Fibroblast of gingiva (primary cell): ENCODE data around the gene DUSP5.

ENCODE experiments used
- DNase-seq: peaks from one replicate; pipeline ENCODE4 v3.0.0-alpha.2; 2011; ENCODE audit warnings: low read depth

The DUSP5 gene

DNA sequence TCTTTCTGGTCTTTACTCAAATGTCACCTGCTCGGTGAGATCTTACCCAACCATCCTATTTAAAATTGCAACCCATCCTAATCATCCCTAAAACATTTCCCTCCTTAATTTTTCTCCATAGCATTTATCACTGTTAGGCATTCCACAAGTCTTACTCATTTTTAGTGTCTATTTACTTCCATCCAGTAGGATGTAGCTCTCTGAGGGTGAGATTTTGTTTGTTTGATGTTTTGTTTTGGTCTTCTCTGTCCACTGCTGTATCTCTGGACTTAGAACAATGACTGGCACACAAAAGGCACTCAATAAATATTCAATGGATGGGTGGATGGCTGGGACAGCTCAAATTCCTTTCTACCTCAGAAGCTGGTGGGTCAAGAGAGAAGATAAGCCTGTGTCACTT lies 15.8 kb upstream of the DUSP5 start:
- DNase-seq, result no peak

- no peak for DNase-seq
Measured at GRCh38 chr10:110483633-110484032, 14.1 kb upstream of the DUSP5 start.

- DNase-seq, result no peak
Measured at GRCh38 chr10:110485541-110485940, 12.2 kb upstream of the DUSP5 start.

- DNase-seq, result no peak
Measured at GRCh38 chr10:110486680-110487410, 10.9 kb upstream of the DUSP5 start.

GRCh38 chr10:110487411-110488331 lies 10.0 kb upstream of the DUSP5 start:
- DNase-seq, result no peak

DNA sequence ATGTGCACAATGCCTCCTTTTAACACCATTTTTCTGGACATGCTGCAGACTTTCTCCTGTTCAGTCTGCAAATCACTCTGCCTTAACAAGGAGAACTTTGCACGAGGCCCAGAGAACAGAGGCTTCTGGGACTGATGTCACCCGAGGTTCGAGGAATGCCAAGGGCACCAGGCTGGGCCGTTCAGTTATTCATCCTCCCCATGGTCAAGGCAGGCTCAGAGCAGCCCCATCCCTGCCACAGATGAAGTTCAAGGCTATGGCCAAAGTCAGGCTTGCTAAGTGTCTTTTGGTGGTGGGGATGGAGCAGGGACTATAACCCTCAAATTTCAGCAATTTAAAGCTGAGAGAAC lies 9.4 kb upstream of the DUSP5 start:
- DNase-seq, result no peak

- DNase-seq, result no peak
Measured at GRCh38 chr10:110488940-110489339, 8.8 kb upstream of the DUSP5 start.

DNA sequence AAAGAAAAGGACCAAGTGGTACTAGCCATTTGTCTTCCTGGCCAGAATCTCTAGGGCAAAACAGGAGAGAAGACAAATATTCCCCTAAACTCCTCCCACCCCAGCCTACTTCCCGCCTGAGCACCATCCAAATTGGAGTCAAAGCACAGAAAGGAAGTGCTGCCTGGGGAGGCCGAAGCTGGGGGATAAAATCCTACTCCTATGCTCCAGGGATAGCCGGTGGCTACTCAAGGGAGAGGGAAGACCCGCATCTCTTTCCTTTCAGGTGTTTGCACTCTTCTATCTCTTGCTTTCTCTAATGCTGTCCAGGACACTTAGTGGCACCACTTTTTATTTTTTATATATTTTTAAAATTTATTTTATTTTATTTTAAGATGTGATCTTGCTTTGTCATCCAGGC lies 7.1 kb upstream of the DUSP5 start:
- DNase-seq, result no peak

- no peak for DNase-seq
Measured at GRCh38 chr10:110491346-110491745, 6.4 kb upstream of the DUSP5 start.

- no peak for DNase-seq
Measured at GRCh38 chr10:110492069-110492822, 5.5 kb upstream of the DUSP5 start.

- DNase-seq, result no peak
Measured at GRCh38 chr10:110493832-110494426, 3.8 kb upstream of the DUSP5 start.

GRCh38 chr10:110494532-110494931 lies 3.2 kb upstream of the DUSP5 start:
- DNase-seq, result no peak

DNA sequence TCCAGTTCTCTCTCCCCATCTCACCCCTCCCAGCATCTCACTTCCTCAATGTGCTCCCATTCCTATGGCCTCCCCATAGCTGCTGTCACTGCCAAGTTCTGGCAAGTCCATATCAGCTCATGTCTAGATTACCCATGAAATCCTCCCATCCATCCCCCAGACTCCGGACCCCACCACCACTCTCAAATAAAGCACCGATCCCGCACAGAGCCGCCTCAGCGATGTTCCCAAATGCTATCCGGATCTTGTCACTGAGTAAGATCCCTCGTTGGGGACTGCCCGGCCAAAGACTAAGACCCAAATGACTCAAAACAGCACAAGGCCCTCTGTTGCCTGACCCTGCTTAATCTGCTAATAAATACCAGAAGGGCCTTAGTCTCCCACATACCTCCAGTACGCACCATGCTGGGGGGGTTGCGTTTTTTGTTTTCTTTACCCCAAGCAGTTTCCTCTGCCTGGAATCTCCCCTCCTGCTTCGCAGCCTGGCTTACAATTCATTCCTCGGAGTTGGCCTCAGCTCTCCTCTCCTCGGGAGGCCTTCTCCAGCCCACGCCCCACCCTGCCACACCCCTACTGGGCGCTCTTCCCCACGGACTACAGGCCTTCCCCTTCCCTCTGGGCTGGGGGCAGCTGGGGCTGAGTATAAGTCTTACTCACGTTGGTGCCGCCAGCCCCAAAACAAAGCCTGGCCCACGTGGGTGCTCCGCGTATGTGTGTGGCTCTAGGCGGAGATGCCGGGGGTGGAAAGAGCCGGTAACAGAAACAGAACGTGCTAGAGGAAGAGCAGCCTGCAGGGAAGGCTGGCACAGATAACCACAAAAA lies 1.8 kb upstream of the DUSP5 start:
- DNase-seq, result peak; percentile 92

- DNase-seq, result no peak
Measured at GRCh38 chr10:110496553-110497437, 912 bp upstream of the DUSP5 start.

GRCh38 chr10:110498087-110498981 lies 627 bp downstream of the DUSP5 start:
- DNase-seq, result peak; percentile 61

DNA sequence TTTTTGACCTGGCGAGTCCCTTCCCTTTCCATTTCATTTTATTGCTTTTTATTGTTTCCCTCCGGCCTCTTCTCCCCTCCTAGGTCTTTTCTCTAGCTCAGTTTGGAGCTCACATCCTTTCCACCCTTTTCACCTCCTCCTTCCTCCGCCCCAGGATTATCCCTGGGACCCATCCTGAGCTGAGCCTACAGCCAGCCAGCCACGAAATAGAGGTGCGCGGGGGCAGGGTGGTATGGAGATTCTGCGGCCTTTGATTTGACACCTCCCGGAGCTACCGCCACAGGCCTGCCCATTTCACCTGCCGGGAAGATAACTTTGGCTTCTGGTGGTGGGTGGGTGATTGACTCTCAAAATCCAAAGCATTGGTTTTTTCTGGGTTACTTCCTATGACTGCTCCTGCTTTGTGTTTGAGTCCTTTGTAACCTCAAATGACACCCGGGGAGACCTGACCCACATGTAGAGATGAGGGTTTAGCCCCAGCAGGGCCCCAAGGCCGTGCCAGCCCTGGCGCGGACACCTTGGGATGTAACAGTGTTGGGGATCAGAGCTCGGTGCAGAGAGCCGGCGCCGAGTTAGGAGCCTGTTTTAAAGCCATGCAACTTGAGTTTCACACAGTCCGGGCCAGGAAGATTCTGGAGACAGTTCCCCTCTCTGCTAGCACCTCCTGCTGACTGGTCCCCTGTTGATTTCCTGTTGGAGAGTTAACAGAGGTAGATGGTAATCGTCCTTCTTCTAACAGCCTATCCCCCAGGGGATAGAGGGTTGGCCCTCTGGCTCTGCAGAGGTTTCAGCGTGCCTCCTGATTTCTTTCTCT lies 1.5 kb downstream of the DUSP5 start:
- peak; percentile 71 for DNase-seq

GRCh38 chr10:110499796-110500514 lies 2.2 kb downstream of the DUSP5 start:
- DNase-seq, result peak; percentile 63

- peak; percentile 73 for DNase-seq
Measured at GRCh38 chr10:110500515-110500905, 2.8 kb downstream of the DUSP5 start.
